Thyroid gland (tissue), 4 donors: ENCODE measurements around the gene ACKR4.

Experiments used
- CTCF ChIP-seq, 6 experiments: fragments of 200-600 bp in 3 of 6; fragments of 450-650 bp in 3 of 6; sonication (generic) in 3 of 6; IDR thresholded peaks; one replicate each; pipeline ENCODE4 v1.5.1; 2016 to 2019; ENCODE audit warnings: antibody characterized with exemption in 6 of 6, mild to moderate bottlenecking in 2 of 6, inconsistent platforms in 1 of 6, moderate library complexity in 1 of 6
- POLR2A ChIP-seq, 2 donors: fragments of 450-650 bp; IDR thresholded peaks; one replicate each; pipeline ENCODE4 v1.6.1; 2017; ENCODE audit warnings: antibody characterized with exemption in 2 of 2, mild to moderate bottlenecking in 2 of 2, moderate library complexity in 1 of 2

- TF ChIP-seq CTCF (IDR thresholded peaks at IDR 0.05): no peak
- TF ChIP-seq POLR2A (IDR thresholded peaks at IDR 0.05): no peak
Measured at GRCh38 chr3:132638706-132639105, 41.6 kb downstream of the ACKR4 start.
